ENCODE data around the gene IFITM5. TPM values are rescaled to one million over a fixed set of nuclear protein-coding genes. Genes with fewer than 3 reads are reported as not detected.
A peak's percentile ranks its signal among the peaks of the same experiment; 100 is the strongest.

The IFITM5 gene
- total and polyA plus RNA-seq, 9 of the 15 experiments (the other 6 are each of a cell fraction or from before 2014, with no cell fraction given): 0.19 TPM; not detected in 8

DNA sequence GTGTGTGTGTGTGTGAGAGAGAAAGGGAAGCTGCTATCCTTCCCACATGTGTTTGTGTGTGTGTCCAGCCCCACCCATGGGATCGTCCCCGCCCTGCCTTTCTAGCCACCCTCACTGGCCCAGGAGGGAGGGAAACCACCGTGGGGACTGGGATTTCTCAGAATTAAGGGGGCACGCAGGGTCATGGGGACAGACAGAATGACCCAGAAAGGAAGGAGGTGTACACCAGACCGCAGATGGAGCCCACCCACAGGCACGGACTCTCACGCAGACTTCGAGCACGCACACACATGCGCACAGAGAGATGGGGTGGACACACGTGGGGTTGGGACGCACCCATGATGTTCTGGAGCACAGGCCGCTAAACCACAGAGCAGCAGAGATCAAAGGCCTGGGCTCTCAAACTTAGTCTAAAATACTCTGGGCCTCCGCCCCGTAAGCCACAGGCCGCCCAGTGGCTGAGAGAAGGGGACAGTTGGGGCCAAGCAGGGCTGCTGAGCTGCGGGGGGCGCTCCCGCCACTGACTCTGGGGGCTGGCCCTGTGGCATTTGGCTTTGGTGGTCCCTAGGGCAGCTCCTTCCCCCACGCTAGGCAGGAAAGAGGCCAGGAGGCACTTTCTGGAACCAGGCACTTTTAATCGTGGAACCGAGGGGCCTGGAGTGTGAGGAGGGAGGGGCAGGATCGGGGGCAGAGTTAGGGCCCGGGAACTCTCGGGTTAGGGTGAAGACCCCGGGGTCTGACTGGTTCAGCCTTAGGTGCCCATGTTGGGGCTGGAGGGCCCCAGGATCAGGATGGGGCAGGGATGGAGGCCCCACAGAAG lies 1.5 kb downstream of the IFITM5 start (continued):
- TF ChIP-seq, protein P1, sequence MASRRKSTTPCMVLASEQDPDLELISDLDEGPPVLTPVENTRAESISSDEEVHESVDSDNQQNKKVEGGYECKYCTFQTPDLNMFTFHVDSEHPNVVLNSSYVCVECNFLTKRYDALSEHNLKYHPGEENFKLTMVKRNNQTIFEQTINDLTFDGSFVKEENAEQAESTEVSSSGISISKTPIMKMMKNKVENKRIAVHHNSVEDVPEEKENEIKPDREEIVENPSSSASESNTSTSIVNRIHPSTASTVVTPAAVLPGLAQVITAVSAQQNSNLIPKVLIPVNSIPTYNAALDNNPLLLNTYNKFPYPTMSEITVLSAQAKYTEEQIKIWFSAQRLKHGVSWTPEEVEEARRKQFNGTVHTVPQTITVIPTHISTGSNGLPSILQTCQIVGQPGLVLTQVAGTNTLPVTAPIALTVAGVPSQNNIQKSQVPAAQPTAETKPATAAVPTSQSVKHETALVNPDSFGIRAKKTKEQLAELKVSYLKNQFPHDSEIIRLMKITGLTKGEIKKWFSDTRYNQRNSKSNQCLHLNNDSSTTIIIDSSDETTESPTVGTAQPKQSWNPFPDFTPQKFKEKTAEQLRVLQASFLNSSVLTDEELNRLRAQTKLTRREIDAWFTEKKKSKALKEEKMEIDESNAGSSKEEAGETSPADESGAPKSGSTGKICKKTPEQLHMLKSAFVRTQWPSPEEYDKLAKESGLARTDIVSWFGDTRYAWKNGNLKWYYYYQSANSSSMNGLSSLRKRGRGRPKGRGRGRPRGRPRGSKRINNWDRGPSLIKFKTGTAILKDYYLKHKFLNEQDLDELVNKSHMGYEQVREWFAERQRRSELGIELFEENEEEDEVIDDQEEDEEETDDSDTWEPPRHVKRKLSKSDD (conservative IDR thresholded peaks at IDR 0.05; ENCODE audit: low read length): no peak
- TF ChIP-seq HMGN3 (IDR thresholded peaks at IDR 0.05; ENCODE audit: borderline replicate concordance, extremely low read depth, insufficient read length, low read depth, low read length) (peak; percentile 54), CCAR2 (IDR thresholded peaks at IDR 0.05; ENCODE audit: low read depth, low read length) (no peak), HNRNPL (IDR thresholded peaks at IDR 0.05; ENCODE audit: low read depth, low read length) (no peak), STAT5A (IDR thresholded peaks at IDR 0.05; ENCODE audit: borderline replicate concordance, low read length) (peak; percentile 34; the same call in 1 of the 2 replicates), TCF7L2 (IDR thresholded peaks at IDR 0.05; ENCODE audit: low read depth, low read length) (no peak), BRF1 (IDR thresholded peaks at IDR 0.05; ENCODE audit: borderline replicate concordance, extremely low read depth, insufficient read length) (no peak), EZH2 (IDR thresholded peaks at IDR 0.05; ENCODE audit: borderline replicate concordance, low read depth, low read length) (no peak), ZNF311 (CRISPR knock-in tag; IDR thresholded peaks at IDR 0.05) (no peak), LEF1 (IDR thresholded peaks at IDR 0.05) (peak; percentile 98), CBFB (CRISPR knock-in tag; IDR thresholded peaks at IDR 0.05) (peak; percentile 53; the same call in 1 of the 2 replicates), ATF7 (IDR thresholded peaks at IDR 0.05) (peak; percentile 26; the same call in 1 of the 2 replicates), CCNT2 (IDR thresholded peaks at IDR 0.05; ENCODE audit: borderline replicate concordance, extremely low read depth, insufficient read length, low read depth, low read length) (no peak), NRF1 (conservative IDR thresholded peaks at IDR 0.05 in 1 of 2, IDR thresholded peaks at IDR 0.05 in 1 of 2) (peak; percentile 91 to 92), PHB (CRISPR knock-in tag; IDR thresholded peaks at IDR 0.05) (no peak), RNF2 (IDR thresholded peaks at IDR 0.05) (peak; percentile 21; the same call in 1 of the 2 replicates)
- TF ChIP-seq, protein P2, sequence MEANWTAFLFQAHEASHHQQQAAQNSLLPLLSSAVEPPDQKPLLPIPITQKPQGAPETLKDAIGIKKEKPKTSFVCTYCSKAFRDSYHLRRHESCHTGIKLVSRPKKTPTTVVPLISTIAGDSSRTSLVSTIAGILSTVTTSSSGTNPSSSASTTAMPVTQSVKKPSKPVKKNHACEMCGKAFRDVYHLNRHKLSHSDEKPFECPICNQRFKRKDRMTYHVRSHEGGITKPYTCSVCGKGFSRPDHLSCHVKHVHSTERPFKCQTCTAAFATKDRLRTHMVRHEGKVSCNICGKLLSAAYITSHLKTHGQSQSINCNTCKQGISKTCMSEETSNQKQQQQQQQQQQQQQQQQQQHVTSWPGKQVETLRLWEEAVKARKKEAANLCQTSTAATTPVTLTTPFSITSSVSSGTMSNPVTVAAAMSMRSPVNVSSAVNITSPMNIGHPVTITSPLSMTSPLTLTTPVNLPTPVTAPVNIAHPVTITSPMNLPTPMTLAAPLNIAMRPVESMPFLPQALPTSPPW (CRISPR knock-in tag; IDR thresholded peaks at IDR 0.05): peak; percentile 52
- TF ChIP-seq, protein P3, sequence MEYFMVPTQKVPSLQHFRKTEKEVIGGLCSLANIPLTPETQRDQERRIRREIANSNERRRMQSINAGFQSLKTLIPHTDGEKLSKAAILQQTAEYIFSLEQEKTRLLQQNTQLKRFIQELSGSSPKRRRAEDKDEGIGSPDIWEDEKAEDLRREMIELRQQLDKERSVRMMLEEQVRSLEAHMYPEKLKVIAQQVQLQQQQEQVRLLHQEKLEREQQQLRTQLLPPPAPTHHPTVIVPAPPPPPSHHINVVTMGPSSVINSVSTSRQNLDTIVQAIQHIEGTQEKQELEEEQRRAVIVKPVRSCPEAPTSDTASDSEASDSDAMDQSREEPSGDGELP (CRISPR knock-in tag; IDR thresholded peaks at IDR 0.05; ENCODE audit: borderline replicate concordance): peak; percentile 43; the same call in 1 of the 2 replicates
- TF ChIP-seq, protein P4, sequence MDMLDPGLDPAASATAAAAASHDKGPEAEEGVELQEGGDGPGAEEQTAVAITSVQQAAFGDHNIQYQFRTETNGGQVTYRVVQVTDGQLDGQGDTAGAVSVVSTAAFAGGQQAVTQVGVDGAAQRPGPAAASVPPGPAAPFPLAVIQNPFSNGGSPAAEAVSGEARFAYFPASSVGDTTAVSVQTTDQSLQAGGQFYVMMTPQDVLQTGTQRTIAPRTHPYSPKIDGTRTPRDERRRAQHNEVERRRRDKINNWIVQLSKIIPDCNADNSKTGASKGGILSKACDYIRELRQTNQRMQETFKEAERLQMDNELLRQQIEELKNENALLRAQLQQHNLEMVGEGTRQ (CRISPR knock-in tag; IDR thresholded peaks at IDR 0.05): peak; percentile 37; the same call in 1 of the 2 replicates
- TF ChIP-seq, protein P5, sequence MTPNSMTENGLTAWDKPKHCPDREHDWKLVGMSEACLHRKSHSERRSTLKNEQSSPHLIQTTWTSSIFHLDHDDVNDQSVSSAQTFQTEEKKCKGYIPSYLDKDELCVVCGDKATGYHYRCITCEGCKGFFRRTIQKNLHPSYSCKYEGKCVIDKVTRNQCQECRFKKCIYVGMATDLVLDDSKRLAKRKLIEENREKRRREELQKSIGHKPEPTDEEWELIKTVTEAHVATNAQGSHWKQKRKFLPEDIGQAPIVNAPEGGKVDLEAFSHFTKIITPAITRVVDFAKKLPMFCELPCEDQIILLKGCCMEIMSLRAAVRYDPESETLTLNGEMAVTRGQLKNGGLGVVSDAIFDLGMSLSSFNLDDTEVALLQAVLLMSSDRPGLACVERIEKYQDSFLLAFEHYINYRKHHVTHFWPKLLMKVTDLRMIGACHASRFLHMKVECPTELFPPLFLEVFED (CRISPR knock-in tag; conservative IDR thresholded peaks at IDR 0.05): no peak

All from K562 (cell line).